Panc1 (cell line): ENCODE measurements around the gene SEMA4D. TPM values are rescaled to one million over a fixed set of nuclear protein-coding genes. Genes with fewer than 3 reads are reported as not detected.

Experiments used
- ATAC-seq: fragments of 200-7000 bp; cut with Tn5 transposase; 2 replicates; pipeline ENCODE4 v1.9.1; 2020; ENCODE audit warnings: mild to moderate bottlenecking, moderate library complexity
- BruUV-seq: library from RNA; stranded (reverse); fragments of 400-500 nt; replicated peaks from 2 replicates; lab custom pipeline; 2021; lab: Mats Ljungman, UMichigan
- CTCF ChIA-PET: fragments of 300-600 bp; sonication (Branson Sonifier 250); formaldehyde crosslinking; loops from one replicate; lab custom pipeline; 2022; ENCODE audit warnings: antibody characterized with exemption; lab: Charles Lee
- POLR2A ChIA-PET: fragments of 300-600 bp; sonication (Branson Sonifier 250); formaldehyde crosslinking; loops from one replicate; lab custom pipeline; 2022; ENCODE audit warnings: antibody characterized with exemption; lab: Charles Lee
- DNase-seq: peaks from one replicate; pipeline ENCODE4 v3.0.0-alpha.2; 2010; ENCODE audit warnings: low read depth, low spot score
- H3K27ac ChIP-seq: 2 replicates; pipeline ENCODE4 v1.5.1; 2011; ENCODE audit warnings: mild to moderate bottlenecking, low read length, inconsistent platforms
- H3K27me3 ChIP-seq: fragments of 200-500 bp; sonication (Bioruptor generic); 2 replicates; pipeline ENCODE4 v1.6.0; 2014; ENCODE audit warnings: low read length, inconsistent platforms; ENCODE audit not compliant: control insufficient read depth, insufficient read depth
- H3K36me3 ChIP-seq: fragments of 200-500 bp; sonication (Bioruptor generic); 2 replicates; pipeline ENCODE4 v1.5.1; 2014; ENCODE audit warnings: inconsistent platforms, mild to moderate bottlenecking, low read length, moderate library complexity; ENCODE audit not compliant: control insufficient read depth, insufficient read depth
- H3K4me1 ChIP-seq: 2 replicates; pipeline ENCODE4 v1.5.1; 2011; ENCODE audit warnings: inconsistent platforms, mild to moderate bottlenecking, low read length, moderate library complexity; ENCODE audit not compliant: control insufficient read depth, insufficient read depth
- H3K4me3 ChIP-seq, 2 experiments: 2 replicates each; pipeline ENCODE4 v1.5.1; 2011 to 2012; ENCODE audit warnings: low read depth in 2 of 2, low read length in 2 of 2, mild to moderate bottlenecking in 2 of 2, inconsistent platforms in 1 of 2, moderate library complexity in 1 of 2
- H3K9me3 ChIP-seq: fragments of 200-500 bp; sonication (Bioruptor generic); 2 replicates; pipeline ENCODE4 v1.5.1; 2014; ENCODE audit warnings: low read depth, mild to moderate bottlenecking, inconsistent platforms, low read length, moderate library complexity; ENCODE audit not compliant: control insufficient read depth, insufficient read depth
- CTCF ChIP-seq: fragments of 450-650 bp; IDR thresholded peaks from 2 replicates; pipeline ENCODE4 v1.5.1; 2017; ENCODE audit warnings: mild to moderate bottlenecking
- POLR2AphosphoS5 ChIP-seq: IDR thresholded peaks from 2 replicates; pipeline ENCODE4 v1.6.1; 2012; ENCODE audit warnings: mild to moderate bottlenecking, low read depth, low read length, moderate library complexity
- REST ChIP-seq, 2 experiments: IDR thresholded peaks; 2 replicates each; pipeline ENCODE4 v1.6.1; 2011 to 2012; ENCODE audit warnings: low read depth in 2 of 2, control low read depth in 1 of 2, low read length in 1 of 2, mild to moderate bottlenecking in 1 of 2, moderate library complexity in 1 of 2; ENCODE audit not compliant: insufficient read depth in 1 of 2
- SIN3A ChIP-seq: IDR thresholded peaks from 2 replicates; pipeline ENCODE4 v1.6.1; 2012; ENCODE audit warnings: low read depth, mild to moderate bottlenecking, low read length, moderate library complexity, borderline replicate concordance; ENCODE audit not compliant: insufficient read depth
- TCF7L2 ChIP-seq: IDR thresholded peaks from 2 replicates; pipeline ENCODE4 v1.6.1; 2011; ENCODE audit warnings: mild to moderate bottlenecking, low read depth, low read length, inconsistent platforms
- in situ Hi-C: cut with HindIII; loops from 2 replicates; pipeline ENCODE4 v1.10.0; 2016; ENCODE audit warnings: low sequenced_read_pairs, low pct_unique_long_range_greater_than_20kb
- intact Hi-C: fragments of 100-400 bp; cut with micrococcal nuclease; formaldehyde crosslinking; loops from one replicate; pipeline ENCODE4 v1.10.0; 2022; ENCODE audit not compliant: unreplicated experiment
- total RNA-seq: library from RNA; stranded (reverse); gene quantifications from one replicate; pipeline ENCODE4 v1.2.1, GENCODE V29; 2021; ENCODE audit not compliant: unreplicated experiment

Gene SEMA4D
- total RNA-seq, 1 experiment from 2014 or later = 6.5 TPM

- H3K36me3 ChIP-seq = no peaks in the 10 kb centered on the region
- POLR2A ChIA-PET = no interaction called here
- in situ Hi-C loops (no loop called here), intact Hi-C loops (no loop called here)
- TF ChIP-seq REST (IDR thresholded peaks at IDR 0.05; ENCODE audit: insufficient read depth in 1 of 2, low read depth in 2 of 2, low read length in 1 of 2) (no peak), TCF7L2 (no peak), CTCF (no peak), SIN3A (no peak)
- CTCF ChIA-PET = no interaction called here
- H3K9me3 ChIP-seq = no peaks in the 10 kb centered on the region
- no peak overlapping the region for H3K27ac ChIP-seq
- no peak overlapping the region for H3K4me3 ChIP-seq
- ATAC-seq = no peak
- no peaks in the 10 kb centered on the region for H3K4me1 ChIP-seq
- H3K27me3 ChIP-seq = no peaks in the 10 kb centered on the region
- no TSS peak for BruUV-seq
- no peak for DNase-seq
Measured at GRCh38 chr9:89394412-89394811, 103.5 kb downstream of the SEMA4D start.

- ChIA-PET CTCF (interaction anchor here (0.7 kb wide), 1 partner anchor 108 kb away, joined by 3 read pairs; no protein-coding TSS in a partner anchor), POLR2A (no interaction called here)
- no peaks in the 10 kb centered on the region for H3K36me3 ChIP-seq
- TF ChIP-seq TCF7L2 (no peak), CTCF (no peak), SIN3A (no peak), POLR2AphosphoS5 (no peak), REST (IDR thresholded peaks at IDR 0.05; ENCODE audit: insufficient read depth in 1 of 2, low read depth in 2 of 2, low read length in 1 of 2) (no peak)
- in situ Hi-C loops = no loop called here
- ATAC-seq (no peak), DNase-seq (no peak)
- H3K4me3 ChIP-seq = no peak overlapping the region
- intact Hi-C loops = no loop called here
- H3K9me3 ChIP-seq = no peaks in the 10 kb centered on the region
- H3K4me1 ChIP-seq = no peaks in the 10 kb centered on the region
- H3K27ac ChIP-seq = no peak overlapping the region
- H3K27me3 ChIP-seq = no peaks in the 10 kb centered on the region
- no TSS peak for BruUV-seq
Measured at GRCh38 chr9:89391585-89391984, 106.3 kb downstream of the SEMA4D start.
